GM12878 (cell line): ENCODE results near the gene TPCN2. TPM values are rescaled to one million over a fixed set of nuclear protein-coding genes. Genes with fewer than 3 reads are reported as not detected.

Experiments used
- ATAC-seq: fragments of 200-7000 bp; cut with Tn5 transposase; 3 replicates; pipeline ENCODE4 v1.9.1; 2020; ENCODE audit warnings: mild to moderate bottlenecking, moderate library complexity
- BruUV-seq: library from RNA; stranded (reverse); fragments of 400-500 nt; replicated peaks from 2 replicates; lab custom pipeline; 2021; lab: Mats Ljungman, UMichigan
- CTCF ChIA-PET: fragments of 300-600 bp; sonication (Branson Sonifier 250); formaldehyde crosslinking; extraction: SDS; loops from one replicate; lab custom pipeline; 2021; ENCODE audit warnings: inconsistent platforms; lab: Yijun Ruan, JAX
- POLR2A ChIA-PET: fragments of 350-600 bp; formaldehyde crosslinking; extraction: SDS; loops from one replicate; lab custom pipeline; 2021; ENCODE audit warnings: inconsistent platforms; lab: Charles Lee
- RAD21 ChIA-PET: fragments of 300-600 bp; sonication (Branson Sonifier 250); formaldehyde crosslinking; loops from one replicate; lab custom pipeline; 2023; ENCODE audit warnings: antibody characterized with exemption; ENCODE audit not compliant: unreplicated experiment; lab: Charles Lee
- SMC1A ChIA-PET: fragments of 300-600 bp; sonication (Branson Sonifier 250); formaldehyde crosslinking; loops from one replicate; lab custom pipeline; 2023; ENCODE audit not compliant: unreplicated experiment, uncharacterized antibody; lab: Charles Lee
- DNase-seq: peaks from one replicate; pipeline ENCODE4 v3.0.0-alpha.2; 2011; ENCODE audit warnings: low read depth, low spot score
- FAIRE-seq: peaks from 3 replicates; lab custom pipeline; 2011; peaks lifted over from hg19 to GRCh38; lab: Jason Lieb, UNC
- H2AFZ ChIP-seq: 2 replicates; pipeline ENCODE4 v1.6.0; 2011; ENCODE audit warnings: low read depth, low read length, control low read depth; ENCODE audit not compliant: control insufficient read depth
- H3K27ac ChIP-seq: 2 replicates; pipeline ENCODE4 v1.5.1; 2011; ENCODE audit warnings: control low read depth; ENCODE audit not compliant: control insufficient read depth, insufficient read depth
- H3K27me3 ChIP-seq, 2 experiments: replicated peaks in 1 of 2; 2 replicates each; pipeline versions ENCODE4 v1.6.0 to v1.6.1; 2011; ENCODE audit warnings: low read length in 1 of 2; ENCODE audit not compliant: control insufficient read depth in 2 of 2, insufficient read depth in 2 of 2
- H3K36me3 ChIP-seq, 2 experiments: 2 replicates each; pipeline ENCODE4 v1.5.1; 2011; ENCODE audit warnings: low read length in 1 of 2; ENCODE audit not compliant: control insufficient read depth in 2 of 2, insufficient read depth in 2 of 2
- H3K4me1 ChIP-seq: 2 replicates; pipeline ENCODE4 v1.6.1; 2011; ENCODE audit warnings: mild to moderate bottlenecking, low read length, moderate library complexity, mixed read lengths; ENCODE audit not compliant: control insufficient read depth, insufficient read depth
- H3K4me2 ChIP-seq: 2 replicates; pipeline ENCODE4 v1.6.0; 2011; ENCODE audit warnings: control low read depth; ENCODE audit not compliant: control insufficient read depth, insufficient read depth
- H3K4me3 ChIP-seq: fragments of 200-600 bp; sonication (generic); 2 replicates; pipeline ENCODE4 v1.5.1; 2016
- H3K79me2 ChIP-seq: 2 replicates; pipeline ENCODE4 v1.6.0; 2011; ENCODE audit warnings: low read length; ENCODE audit not compliant: control insufficient read depth, insufficient read depth
- H3K9ac ChIP-seq: 2 replicates; pipeline ENCODE4 v1.8.0; 2011; ENCODE audit warnings: low read length, control low read depth, mixed read lengths; ENCODE audit not compliant: control insufficient read depth, insufficient read depth
- H3K9me3 ChIP-seq: replicated peaks from 3 replicates; pipeline ENCODE4 v1.5.1; 2011; ENCODE audit warnings: mild to moderate bottlenecking, low read length; ENCODE audit not compliant: control insufficient read depth, insufficient read depth
- H4K20me1 ChIP-seq: 2 replicates; pipeline ENCODE4 v1.6.0; 2011; ENCODE audit not compliant: control insufficient read depth, insufficient read depth
- BCL11A ChIP-seq: IDR thresholded peaks from 2 replicates; pipeline ENCODE4 v1.6.1; 2011; ENCODE audit warnings: low read depth, low read length
- MYC ChIP-seq: IDR thresholded peaks from 2 replicates; pipeline ENCODE4 v1.6.1; 2011; ENCODE audit warnings: mild to moderate bottlenecking, low read length, moderate library complexity, inconsistent platforms; ENCODE audit not compliant: insufficient read depth, insufficient replicate concordance, insufficient read length, severe bottlenecking
- WGBS: methylation state at CpG from one replicate; pipeline ENCODE4 v1.1.6; 2016; ENCODE audit warnings: low lambda C conversion rate; ENCODE audit not compliant: insufficient replicate concordance, insufficient coverage; ENCODE audit errors: missing lambda C conversion rate; 5-methylcytosine and 5-hydroxymethylcytosine counted together
- in situ Hi-C: fragments of 300-500 bp; cut with MboI; formaldehyde crosslinking; loops from 9 replicates; pipeline ENCODE4 v1.14.3; 2018; ENCODE audit warnings: mixed read lengths
- intact Hi-C: fragments of 100-400 bp; cut with micrococcal nuclease; formaldehyde crosslinking; loops from one replicate; pipeline ENCODE4 v1.14.2; 2022; ENCODE audit not compliant: unreplicated experiment
- polyA plus RNA-seq, 11 experiments: library from polyadenylated mRNA; depleted of rRNA in 4 of 11; unstranded in 6 of 11; stranded (reverse) in 5 of 11; fragments of >200 nt; fragmentation: Nextera tagmentation in 4 of 11; fragmentation: Illumina TruSeq in 1 of 11; extraction: Ambion mirVana in 4 of 11; extraction: Trizol in 1 of 11; gene quantifications; 1 replicate in 1 of 11; 2 replicates in 10 of 11; pipeline versions ENCODE4 v1.2.1 to v1.2.3, GENCODE V29; 2011 to 2016; ENCODE audit warnings: inconsistent platforms in 2 of 11, missing spikeins in 2 of 11, low read depth in 1 of 11
- total RNA-seq, 4 experiments: library from RNA; depleted of rRNA in 3 of 4; stranded (reverse); fragments of >200 nt in 3 of 4; fragmentation: Illumina TruSeq in 1 of 4; extraction: Trizol in 1 of 4; gene quantifications; 2 replicates each; pipeline versions ENCODE4 v1.2.1 to v1.2.3, GENCODE V29; 2013 to 2021
- TF ChIP-seq, protein P1 (sequence below): IDR thresholded peaks from 2 replicates; pipeline ENCODE4 v1.6.1; 2011; ENCODE audit warnings: low read depth, low read length, improper control_type of control experiment, borderline replicate concordance

The TPCN2 gene
- total and polyA plus RNA-seq, 10 of the 15 experiments (the other 5 are each of a cell fraction or from before 2014, with no cell fraction given): 1.7 to 18.4 (median 8.4) TPM

DNA sequence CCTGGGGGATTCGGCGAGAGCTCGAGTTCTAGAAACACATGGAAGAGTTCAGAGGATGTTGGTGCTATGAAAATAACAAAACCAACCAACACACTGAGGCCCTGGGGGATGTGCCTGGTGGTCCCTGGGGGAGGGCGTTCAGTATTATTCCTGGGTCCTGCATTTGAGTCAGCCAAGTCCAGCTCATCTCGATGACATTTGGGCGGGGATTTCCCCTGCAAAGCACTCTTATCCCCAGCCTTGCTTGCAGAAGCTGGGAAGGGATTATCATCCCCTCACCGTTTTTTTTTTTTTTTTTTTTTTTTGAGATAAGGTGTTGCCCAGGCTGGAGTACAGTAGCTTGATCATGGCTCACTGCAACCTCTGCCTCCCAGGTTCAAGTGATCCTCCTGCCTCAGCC lies 104.9 kb downstream of the TPCN2 start:
- Histone ChIP-seq H3K27me3 (no peaks in the 10 kb centered on the region), H3K4me1 (peaks cover 32% of the 10 kb centered on the region), H3K36me3 (no peaks in the 10 kb centered on the region), H3K9ac (no peak overlapping the region), H3K27ac (no peak overlapping the region), H3K9me3 (peaks cover 4% of the 10 kb centered on the region; the same call in 2 of the 3 replicates), H3K4me3 (no peak overlapping the region), H3K79me2 (peaks cover 5% of the 10 kb centered on the region), H4K20me1 (no peaks in the 10 kb centered on the region), H2AFZ (no peak overlapping the region), H3K4me2 (no peak overlapping the region)
- FAIRE-seq (no peak), ATAC-seq (no peak), DNase-seq (no peak)
- ChIA-PET CTCF (interaction anchor here (0.6 kb wide), 1 partner anchor 28 kb away, joined by 4 read pairs; no protein-coding TSS in a partner anchor), POLR2A (interaction anchor here (0.6 to 1.7 kb wide), 7 partner anchors 13 to 506 kb away, joined by 3 to 9 read pairs (median 3); no protein-coding TSS in a partner anchor), RAD21 (interaction anchor here (0.9 kb wide), 1 partner anchor 105 kb away, joined by 4 read pairs; no protein-coding TSS in a partner anchor), SMC1A (interaction anchor here (0.6 to 5.5 kb wide), 4 partner anchors 13 to 460 kb away, joined by 3 to 35 read pairs (median 3); no protein-coding TSS in a partner anchor)
- no TSS peak for BruUV-seq
- in situ Hi-C loops: no loop called here
- intact Hi-C loops: no loop called here
- 2% methylated on average over 7 of the region's 7 CpGs for whole genome bisulfite sequencing
- TF ChIP-seq, protein P1, sequence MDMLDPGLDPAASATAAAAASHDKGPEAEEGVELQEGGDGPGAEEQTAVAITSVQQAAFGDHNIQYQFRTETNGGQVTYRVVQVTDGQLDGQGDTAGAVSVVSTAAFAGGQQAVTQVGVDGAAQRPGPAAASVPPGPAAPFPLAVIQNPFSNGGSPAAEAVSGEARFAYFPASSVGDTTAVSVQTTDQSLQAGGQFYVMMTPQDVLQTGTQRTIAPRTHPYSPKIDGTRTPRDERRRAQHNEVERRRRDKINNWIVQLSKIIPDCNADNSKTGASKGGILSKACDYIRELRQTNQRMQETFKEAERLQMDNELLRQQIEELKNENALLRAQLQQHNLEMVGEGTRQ: no peak
- TF ChIP-seq BCL11A (no peak), MYC (no peak)
